PC-9 (cell line): Measurements from ENCODE around the gene NR2C1. TPM values are rescaled to one million over a fixed set of nuclear protein-coding genes. Genes with fewer than 3 reads are reported as not detected.

ENCODE experiments used
- BruUV-seq: library from RNA; stranded (reverse); fragments of 400-500 nt; replicated peaks from 2 replicates; lab custom pipeline; 2021; lab: Mats Ljungman, UMichigan
- CTCF ChIA-PET: fragments of 300-600 bp; sonication (Branson Sonifier 250); formaldehyde crosslinking; loops from one replicate; lab custom pipeline; 2022; ENCODE audit warnings: antibody characterized with exemption; lab: Charles Lee
- POLR2A ChIA-PET: fragments of 300-600 bp; sonication (Branson Sonifier 250); formaldehyde crosslinking; loops from one replicate; lab custom pipeline; 2022; ENCODE audit warnings: antibody characterized with exemption; ENCODE audit not compliant: unreplicated experiment; lab: Charles Lee
- DNase-seq, 2 experiments: peaks; one replicate each; pipeline versions ENCODE4 v3.0.0 to v3.0.0-alpha.2; 2015 to 2022; ENCODE audit warnings: mixed read lengths in 1 of 2
- H2AFZ ChIP-seq: fragments of 200-600 bp; sonication (generic); 2 replicates; pipeline ENCODE4 v1.8.1; 2017; ENCODE audit warnings: antibody characterized with exemption
- H3F3A ChIP-seq: fragments of 200-600 bp; sonication (generic); 2 replicates; pipeline ENCODE4 v1.8.1; 2017; ENCODE audit warnings: antibody characterized with exemption, mild to moderate bottlenecking, low read depth; ENCODE audit not compliant: insufficient read depth
- H3K27ac ChIP-seq: fragments of 200-600 bp; sonication (generic); 2 replicates; pipeline ENCODE4 v1.6.1; 2016; ENCODE audit warnings: mixed run types
- H3K27me3 ChIP-seq: fragments of 200-600 bp; sonication (generic); 2 replicates; pipeline ENCODE4 v1.6.1; 2016; ENCODE audit warnings: low read depth, mixed run types; ENCODE audit not compliant: insufficient read depth
- H3K36me3 ChIP-seq: fragments of 200-600 bp; sonication (generic); 2 replicates; pipeline ENCODE4 v1.6.1; 2016; ENCODE audit warnings: low read depth, mixed run types
- H3K4me1 ChIP-seq: fragments of 200-600 bp; sonication (generic); replicated peaks from 2 replicates; pipeline ENCODE4 v1.6.1; 2016; ENCODE audit warnings: mixed run types; ENCODE audit not compliant: insufficient read depth
- H3K4me2 ChIP-seq: fragments of 200-600 bp; sonication (generic); 2 replicates; pipeline ENCODE4 v1.6.1; 2017; ENCODE audit warnings: mixed run types
- H3K4me3 ChIP-seq: fragments of 200-600 bp; sonication (generic); 2 replicates; pipeline ENCODE4 v1.6.1; 2016; ENCODE audit warnings: mixed run types
- H3K79me2 ChIP-seq: fragments of 200-600 bp; sonication (generic); 2 replicates; pipeline ENCODE4 v1.6.1; 2017; ENCODE audit warnings: low read depth, mixed run types
- H3K9me2 ChIP-seq: fragments of 200-600 bp; sonication (generic); 2 replicates; pipeline ENCODE4 v1.8.1; 2017; ENCODE audit warnings: mild to moderate bottlenecking; ENCODE audit not compliant: insufficient read depth
- H3K9me3 ChIP-seq: fragments of 200-600 bp; sonication (generic); 2 replicates; pipeline ENCODE4 v1.8.1; 2016; ENCODE audit warnings: low read depth; ENCODE audit not compliant: insufficient read depth
- H4K20me1 ChIP-seq: fragments of 200-600 bp; sonication (generic); 2 replicates; pipeline ENCODE4 v1.8.1; 2017; ENCODE audit not compliant: insufficient read depth
- EZH2 ChIP-seq: fragments of 200-600 bp; sonication (generic); IDR thresholded peaks from 2 replicates; pipeline ENCODE4 v1.8.0; 2017; ENCODE audit warnings: antibody characterized with exemption, low read depth
- intact Hi-C: fragments of 100-400 bp; cut with micrococcal nuclease; formaldehyde crosslinking; loops from one replicate; pipeline ENCODE4 v1.10.0; 2022; ENCODE audit not compliant: unreplicated experiment
- total RNA-seq: library from RNA; stranded (reverse); gene quantifications from 2 replicates; pipeline ENCODE4 v1.2.3, GENCODE V29; 2021
- TF ChIP-seq, protein P1 (sequence below): fragments of 200-600 bp; sonication (generic); conservative IDR thresholded peaks from 2 replicates; pipeline ENCODE4 v1.6.1; 2017; ENCODE audit warnings: mixed run types, antibody characterized with exemption, mild to moderate bottlenecking, moderate library complexity

The NR2C1 gene
- total RNA-seq, 1 experiment from 2014 or later = 26.4 TPM

- no peak for DNase-seq
- intact Hi-C loops = no loop called here
- Histone ChIP-seq H3K27me3 (no peaks in the 10 kb centered on the region), H3K27ac (no peak overlapping the region), H3K79me2 (no peaks in the 10 kb centered on the region), H4K20me1 (no peaks in the 10 kb centered on the region), H3F3A (no peaks in the 10 kb centered on the region; the same call in 1 of the 2 replicates), H3K4me2 (no peak overlapping the region), H3K4me3 (no peak overlapping the region), H3K4me1 (no peaks in the 10 kb centered on the region), H2AFZ (no peak overlapping the region), H3K9me3 (0 out of 2 replicates have a peak, but pooled peaks cover 3% of the 10 kb centered on the region), H3K9me2 (no peaks in the 10 kb centered on the region), H3K36me3 (no peaks in the 10 kb centered on the region)
- TF ChIP-seq, protein P1, sequence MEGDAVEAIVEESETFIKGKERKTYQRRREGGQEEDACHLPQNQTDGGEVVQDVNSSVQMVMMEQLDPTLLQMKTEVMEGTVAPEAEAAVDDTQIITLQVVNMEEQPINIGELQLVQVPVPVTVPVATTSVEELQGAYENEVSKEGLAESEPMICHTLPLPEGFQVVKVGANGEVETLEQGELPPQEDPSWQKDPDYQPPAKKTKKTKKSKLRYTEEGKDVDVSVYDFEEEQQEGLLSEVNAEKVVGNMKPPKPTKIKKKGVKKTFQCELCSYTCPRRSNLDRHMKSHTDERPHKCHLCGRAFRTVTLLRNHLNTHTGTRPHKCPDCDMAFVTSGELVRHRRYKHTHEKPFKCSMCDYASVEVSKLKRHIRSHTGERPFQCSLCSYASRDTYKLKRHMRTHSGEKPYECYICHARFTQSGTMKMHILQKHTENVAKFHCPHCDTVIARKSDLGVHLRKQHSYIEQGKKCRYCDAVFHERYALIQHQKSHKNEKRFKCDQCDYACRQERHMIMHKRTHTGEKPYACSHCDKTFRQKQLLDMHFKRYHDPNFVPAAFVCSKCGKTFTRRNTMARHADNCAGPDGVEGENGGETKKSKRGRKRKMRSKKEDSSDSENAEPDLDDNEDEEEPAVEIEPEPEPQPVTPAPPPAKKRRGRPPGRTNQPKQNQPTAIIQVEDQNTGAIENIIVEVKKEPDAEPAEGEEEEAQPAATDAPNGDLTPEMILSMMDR = no peak
- TF ChIP-seq EZH2 = no peak
- POLR2A ChIA-PET = interaction anchor here (0.7 kb wide), 1 partner anchor 1021 kb away, joined by 9 read pairs; the partner anchor contains the start of gene LTA4H
- no TSS peak for BruUV-seq
- CTCF ChIA-PET = no interaction called here
Measured at GRCh38 chr12:95014554-95014953, 58.9 kb downstream of the NR2C1 start.

- DNase-seq = no peak
- Histone ChIP-seq H4K20me1 (no peaks in the 10 kb centered on the region), H2AFZ (no peak overlapping the region), H3K4me1 (peaks cover 10% of the 10 kb centered on the region; the same call in 1 of the 2 replicates), H3F3A (no peaks in the 10 kb centered on the region), H3K27me3 (no peaks in the 10 kb centered on the region), H3K9me2 (no peaks in the 10 kb centered on the region), H3K79me2 (peaks cover 18% of the 10 kb centered on the region), H3K4me3 (no peak overlapping the region), H3K9me3 (peaks cover 10% of the 10 kb centered on the region; the same call in 1 of the 2 replicates), H3K4me2 (no peak overlapping the region), H3K36me3 (0 out of 2 replicates have a peak, but pooled peaks cover 1% of the 10 kb centered on the region), H3K27ac (no peak overlapping the region)
- TF ChIP-seq, protein P1 = no peak
- no peak for TF ChIP-seq EZH2
- no TSS peak for BruUV-seq
- CTCF ChIA-PET = no interaction called here
- intact Hi-C loops = no loop called here
- POLR2A ChIA-PET = no interaction called here
Measured at GRCh38 chr12:95006206-95006605, 67.2 kb downstream of the NR2C1 start.

DNA sequence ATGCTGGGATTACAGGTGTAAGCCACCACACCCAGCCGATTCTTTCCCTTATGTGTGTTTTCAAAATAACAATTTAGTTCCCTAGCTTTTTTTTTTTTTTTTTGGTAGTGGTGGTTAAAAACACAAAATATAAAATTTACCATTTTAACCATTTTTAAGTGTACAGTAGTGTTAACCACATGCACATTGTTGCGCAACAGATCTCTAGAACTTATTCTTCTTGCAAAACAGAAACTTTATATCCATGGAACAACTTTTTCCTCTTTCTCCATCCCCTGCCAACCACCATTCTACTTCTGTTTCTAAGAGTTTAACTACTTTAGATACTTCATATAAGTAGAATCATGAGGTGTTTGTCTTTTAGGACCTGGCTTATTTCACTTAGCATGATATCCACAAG, 68.8 kb downstream of the NR2C1 start:
- ChIA-PET CTCF (interaction anchor here (0.6 kb wide), 1 partner anchor 1029 kb away, joined by 3 read pairs; no protein-coding TSS in a partner anchor), POLR2A (no interaction called here)
- H3F3A ChIP-seq = no peaks in the 10 kb centered on the region
- H2AFZ ChIP-seq = no peak overlapping the region
- no peak for TF ChIP-seq EZH2
- TF ChIP-seq, protein P1 = no peak
- DNase-seq = no peak
- H3K9me3 ChIP-seq = peaks cover 10% of the 10 kb centered on the region; the same call in 1 of the 2 replicates
- H3K4me1 ChIP-seq = peaks cover 10% of the 10 kb centered on the region; the same call in 1 of the 2 replicates
- H3K36me3 ChIP-seq = 0 out of 2 replicates have a peak, but pooled peaks cover 10% of the 10 kb centered on the region
- no peaks in the 10 kb centered on the region for H3K27me3 ChIP-seq
- peak overlapping the region; percentile 98; the same call in 1 of the 2 replicates for H3K4me2 ChIP-seq
- no TSS peak for BruUV-seq
- H3K9me2 ChIP-seq = no peaks in the 10 kb centered on the region
- H3K4me3 ChIP-seq = no peak overlapping the region
- intact Hi-C loops = no loop called here
- peaks cover 34% of the 10 kb centered on the region for H3K79me2 ChIP-seq
- no peaks in the 10 kb centered on the region for H4K20me1 ChIP-seq
- H3K27ac ChIP-seq = no peak overlapping the region
